Middle frontal gyrus (tissue), 1 donor: ENCODE measurements around the gene OTULIN.

Experiments
- DNase-seq: peaks from one replicate; pipeline ENCODE4 v3.0.0-alpha.2; 2015; ENCODE audit warnings: low spot score; ENCODE audit errors: extremely low spot score

The OTULIN gene

GRCh38 chr5:14664270-14665100 is at the start of gene OTULIN:
TSS of gene OTULIN (plus strand) at chr5:14664718. CDS start at chr5:14664826, 108 bp downstream.
- DNase-seq, result peak; percentile 90

GRCh38 chr5:14615365-14615764 is 49.2 kb upstream of the OTULIN start:
- DNase-seq, result no peak

- no peak for DNase-seq
Observed at GRCh38 chr5:14617441-14617840, 47.1 kb upstream of the OTULIN start.

- DNase-seq, result no peak
Observed at GRCh38 chr5:14627270-14627669, 37.2 kb upstream of the OTULIN start.

- DNase-seq, result no peak
Observed at GRCh38 chr5:14628346-14628745, 36.2 kb upstream of the OTULIN start.

GRCh38 chr5:14630671-14631070 is 33.8 kb upstream of the OTULIN start:
- no peak for DNase-seq

GRCh38 chr5:14635656-14636055 is 28.9 kb upstream of the OTULIN start:
- no peak for DNase-seq

- DNase-seq, result no peak
Observed at GRCh38 chr5:14640765-14641164, 23.8 kb upstream of the OTULIN start.

GRCh38 chr5:14644623-14645237 is 19.8 kb upstream of the OTULIN start:
- no peak for DNase-seq

GRCh38 chr5:14650052-14650451 is 14.5 kb upstream of the OTULIN start:
- DNase-seq, result no peak

GRCh38 chr5:14655146-14655741 is 9.3 kb upstream of the OTULIN start:
- DNase-seq, result no peak

- no peak for DNase-seq
Observed at GRCh38 chr5:14656898-14657297, 7.6 kb upstream of the OTULIN start.

- DNase-seq, result no peak
Observed at GRCh38 chr5:14659821-14660607, 4.5 kb upstream of the OTULIN start.

- no peak for DNase-seq
Observed at GRCh38 chr5:14660833-14661232, 3.7 kb upstream of the OTULIN start.

GRCh38 chr5:14662721-14663260 is 1.7 kb upstream of the OTULIN start:
- DNase-seq, result no peak

- no peak for DNase-seq
Observed at GRCh38 chr5:14663734-14664269, 716 bp upstream of the OTULIN start.

GRCh38 chr5:14665101-14665822 is 744 bp downstream of the OTULIN start:
- DNase-seq, result no peak

GRCh38 chr5:14665949-14666348 is 1.4 kb downstream of the OTULIN start:
- DNase-seq, result no peak

GRCh38 chr5:14666357-14666756 is 1.8 kb downstream of the OTULIN start:
- no peak for DNase-seq

GRCh38 chr5:14667290-14667689 is 2.8 kb downstream of the OTULIN start:
- no peak for DNase-seq
